GM04503 (cell line): ENCODE measurements around the gene KLC4.
"Not testable (repeated sequence)": the region's sequence is repeated elsewhere in the genome, so short reads cannot be mapped to it uniquely, and the experiment has no call there.

Experiments
- DNase-seq: peaks from one replicate; pipeline ENCODE4 v3.0.0-alpha.2; 2012; ENCODE audit warnings: low read depth

The KLC4 gene

GRCh38 chr6:43070028-43070632 lies 10.7 kb downstream of the KLC4 start:
- no peak for DNase-seq

DNA sequence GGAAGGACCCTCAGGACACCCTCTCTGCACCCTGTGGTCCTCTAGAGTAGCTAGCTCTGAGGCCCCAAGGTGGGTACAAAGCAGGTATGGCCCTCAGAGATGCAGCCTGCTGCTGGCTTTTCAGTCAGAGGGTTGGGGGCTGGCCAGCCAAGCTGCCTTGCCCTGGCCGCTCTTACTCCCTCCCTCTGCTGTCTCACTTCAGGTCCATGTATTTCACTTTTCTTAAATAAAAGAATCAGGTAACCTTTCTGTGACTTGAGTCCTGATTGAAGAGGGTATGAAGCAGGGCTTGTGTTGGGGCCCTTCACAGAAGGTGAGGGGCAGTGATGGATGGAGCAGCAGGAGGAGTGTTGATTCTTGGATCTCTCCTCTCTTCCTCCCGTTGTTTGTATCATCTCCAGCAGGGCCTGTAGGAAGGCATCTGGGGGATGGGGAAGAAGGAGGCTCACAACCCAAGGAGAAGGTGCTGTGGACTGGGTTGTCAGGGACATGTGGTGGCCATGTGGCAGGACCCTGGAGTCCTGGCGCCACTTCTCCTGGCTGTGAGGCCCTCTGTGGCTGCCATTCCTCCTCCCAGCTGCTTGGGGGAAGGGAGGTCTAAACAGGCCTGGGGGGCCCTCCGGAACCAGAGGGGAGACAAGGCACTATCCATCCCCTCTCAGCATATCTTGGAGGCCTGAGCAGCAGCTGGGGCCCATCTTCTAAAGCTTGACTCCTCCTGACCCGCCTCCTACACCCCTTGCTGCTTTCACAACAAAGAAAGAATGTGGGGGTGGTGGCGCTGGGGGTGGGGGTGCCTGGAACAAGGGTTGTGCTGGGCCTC lies 15.6 kb downstream of the KLC4 start:
- DNase-seq, result no peak

DNA sequence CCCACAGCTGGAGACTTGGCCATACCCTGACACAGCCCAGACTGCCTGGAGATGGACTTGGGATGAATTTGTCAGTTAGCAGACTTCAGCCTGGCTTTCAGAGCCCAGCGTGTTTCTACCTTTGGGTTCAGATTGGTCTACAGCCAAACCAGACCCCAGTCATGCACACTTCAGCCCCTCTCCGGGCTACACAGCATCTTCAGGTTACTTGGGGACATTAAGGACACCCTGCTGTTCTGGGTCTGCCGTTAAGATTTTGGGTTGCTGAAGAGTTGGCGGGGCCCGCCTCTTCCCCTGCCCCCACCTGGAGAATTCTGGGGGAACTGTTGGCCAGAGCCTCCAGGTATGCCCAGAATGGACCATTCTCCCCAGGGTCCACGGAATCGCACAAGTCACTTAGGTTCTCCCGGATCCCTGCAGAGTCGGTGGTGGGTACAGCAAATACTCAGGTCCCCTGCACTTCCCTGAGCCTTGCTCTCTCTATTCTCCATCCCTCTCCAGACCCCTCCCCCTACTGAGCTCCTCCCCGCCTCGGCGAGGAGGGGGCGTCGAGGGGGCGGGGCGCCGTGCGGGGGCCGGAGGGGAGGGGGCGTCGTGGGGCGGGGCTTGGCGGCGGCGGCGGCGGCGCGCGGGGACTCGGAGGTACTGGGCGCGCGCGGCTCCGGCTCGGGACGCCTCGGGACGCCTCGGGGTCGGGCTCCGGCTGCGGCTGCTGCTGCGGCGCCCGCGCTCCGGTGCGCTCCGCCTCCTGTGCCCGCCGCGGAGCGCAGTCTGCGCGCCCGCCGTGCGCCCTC lies 16.4 kb downstream of the KLC4 start, which contains the start of gene PTK7:
Gene PTK7 (plus strand): TSS at position 645 of the 794 bp plus-strand sequence. CDS start 175 bp downstream, outside the sequence.
- no peak for DNase-seq

DNA sequence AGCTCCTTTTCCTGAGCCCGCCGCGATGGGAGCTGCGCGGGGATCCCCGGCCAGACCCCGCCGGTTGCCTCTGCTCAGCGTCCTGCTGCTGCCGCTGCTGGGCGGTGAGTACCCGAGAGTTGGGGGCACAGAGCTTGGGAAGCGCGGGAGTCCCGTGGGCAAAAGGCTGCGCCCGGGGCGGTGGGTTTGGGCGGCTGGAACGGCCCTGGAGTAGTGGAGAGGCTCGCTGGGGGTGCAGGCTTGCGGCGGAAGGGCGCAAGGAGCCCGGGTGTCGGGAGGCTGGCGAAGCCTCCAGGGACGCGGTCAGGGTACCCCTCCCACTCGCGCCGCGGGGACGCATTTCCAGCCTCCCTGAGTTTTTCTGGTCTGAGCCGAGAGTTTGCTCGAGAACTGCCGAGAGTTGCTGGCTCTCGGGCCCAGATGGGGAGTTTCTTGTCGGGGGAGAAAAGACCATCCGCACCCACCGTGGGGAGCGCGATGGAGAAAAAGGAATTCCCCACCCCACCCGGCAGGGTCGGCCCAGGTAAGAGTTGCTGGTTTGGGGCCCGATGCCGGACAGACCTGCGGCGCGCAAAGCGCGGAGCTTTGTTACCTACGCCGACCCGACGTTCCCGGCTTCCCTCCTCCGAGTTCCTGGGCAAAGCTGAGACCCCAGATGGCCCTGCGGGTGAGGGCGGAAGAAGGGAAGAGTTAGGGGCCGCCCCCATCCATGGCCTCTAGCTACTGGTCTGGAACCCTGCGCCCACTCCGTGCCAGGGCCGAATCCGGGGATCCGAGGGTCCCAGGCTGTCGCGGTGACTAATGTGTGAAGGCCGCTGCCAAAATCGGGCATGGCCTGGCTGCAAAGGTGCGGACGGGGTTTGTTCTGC lies 17.3 kb downstream of the KLC4 start:
- no peak for DNase-seq

DNA sequence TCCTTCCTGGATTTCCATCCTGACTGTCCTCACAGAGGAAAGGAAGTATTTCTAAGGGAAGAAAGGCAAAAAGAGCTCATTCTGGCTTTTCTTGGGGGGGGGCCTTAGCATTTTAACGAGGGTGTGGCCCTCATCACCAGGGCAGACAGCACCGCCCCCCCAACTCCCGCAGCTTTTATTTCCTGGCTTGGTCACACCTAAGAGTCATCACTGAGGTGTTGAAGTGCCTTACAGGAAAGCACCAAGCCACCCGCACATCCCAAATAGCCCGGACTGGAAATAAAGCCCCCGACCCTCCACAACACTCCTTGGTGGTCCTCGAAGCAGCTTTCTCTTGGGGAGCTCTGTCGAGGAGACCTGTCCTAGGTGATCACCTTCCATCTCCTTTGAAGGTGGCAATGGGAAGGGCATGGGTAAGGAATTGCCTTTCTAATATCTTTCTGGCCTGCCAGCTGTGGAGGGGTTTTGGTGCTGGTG lies 17.9 kb downstream of the KLC4 start:
- no peak for DNase-seq

DNA sequence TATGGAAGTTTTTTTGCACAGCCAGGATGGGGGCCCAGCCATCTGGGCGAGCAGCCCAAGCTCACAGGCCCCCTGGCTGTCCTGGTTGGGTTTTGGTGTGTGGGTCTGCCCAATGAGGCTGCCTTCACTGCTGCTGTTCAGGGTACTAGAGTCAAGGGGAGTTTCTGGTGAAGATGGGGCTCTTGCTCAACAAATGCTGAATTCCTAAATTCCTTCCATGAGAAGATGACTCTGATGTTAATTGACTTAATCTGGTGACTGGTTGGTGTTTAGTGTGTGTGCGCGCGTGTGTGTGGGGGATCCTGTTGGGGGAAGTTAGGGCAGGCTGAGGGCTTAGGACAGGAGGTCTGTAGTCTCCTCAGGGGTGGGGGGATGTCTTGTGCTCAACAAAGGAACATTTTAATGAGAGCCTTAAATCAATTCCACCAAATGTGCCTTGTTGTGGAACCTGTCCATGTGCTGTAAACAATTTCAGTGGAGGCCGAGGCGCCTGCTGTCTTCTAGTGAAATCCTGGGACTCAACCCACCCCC lies 18.6 kb downstream of the KLC4 start:
- DNase-seq, result peak; percentile 77

GRCh38 chr6:43078691-43079090 lies 19.3 kb downstream of the KLC4 start:
- peak; percentile 85 for DNase-seq

GRCh38 chr6:43081043-43081442 lies 21.6 kb downstream of the KLC4 start:
- no peak for DNase-seq

DNA sequence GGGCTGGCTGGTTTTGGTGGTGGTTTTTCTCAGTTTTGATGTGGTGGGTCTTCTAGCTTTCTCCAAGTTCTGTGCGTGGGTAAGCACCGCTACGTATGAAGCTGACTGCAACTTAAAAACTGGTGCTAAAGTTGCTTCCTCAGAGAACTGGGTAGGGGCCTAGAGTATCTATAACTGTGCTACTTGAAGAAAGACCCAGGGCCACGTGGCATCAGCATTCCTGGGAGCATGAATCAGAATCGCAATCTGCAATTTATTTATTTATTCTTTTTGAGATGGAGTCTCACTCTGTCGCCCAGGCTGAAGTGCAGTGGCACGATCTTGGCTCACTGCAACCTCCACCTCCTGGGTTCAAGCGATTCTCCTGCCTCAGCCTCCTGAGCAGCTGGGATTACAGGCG lies 22.5 kb downstream of the KLC4 start:
- not testable (repeated sequence) for DNase-seq

DNA sequence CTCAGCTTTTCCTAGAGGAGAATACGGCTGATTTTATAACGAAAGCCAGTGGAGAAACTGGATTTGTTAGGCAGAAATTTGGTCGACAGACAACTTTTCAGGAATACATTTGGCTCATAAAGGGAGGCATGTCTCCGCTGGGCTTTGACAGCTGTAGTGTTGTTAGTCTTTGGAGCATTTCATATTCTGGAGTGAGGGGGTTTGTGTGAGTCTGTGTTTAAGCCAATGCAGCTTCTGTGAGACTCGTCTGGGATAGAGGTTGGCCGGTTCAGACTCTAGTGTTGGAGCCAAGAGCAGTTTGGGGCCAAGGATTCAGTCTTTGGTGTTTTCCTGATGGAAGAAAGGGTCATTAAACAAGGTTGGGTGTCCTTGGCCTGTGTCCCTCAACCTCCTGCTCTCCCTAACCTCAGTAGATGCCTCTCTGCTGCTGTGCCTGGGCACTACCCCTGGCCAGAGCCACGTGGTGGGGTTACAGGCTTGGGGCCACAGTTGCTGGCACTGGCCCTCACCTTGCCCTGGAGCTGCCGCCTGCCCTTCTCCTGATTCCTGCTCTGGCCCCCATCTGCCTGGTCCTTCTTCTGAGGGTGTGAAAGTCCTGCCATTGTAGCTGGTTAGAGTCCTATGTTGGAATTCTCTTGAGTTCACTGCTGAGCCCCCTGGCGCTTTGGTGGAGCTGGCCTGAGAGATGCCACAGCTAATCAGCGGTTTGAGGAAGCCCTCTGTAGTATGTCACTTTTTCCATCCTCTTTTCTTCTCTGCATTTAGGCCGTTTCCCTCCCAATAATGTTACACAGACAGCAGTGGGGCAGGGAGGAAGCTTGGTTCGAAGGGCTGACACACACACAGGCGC lies 23.6 kb downstream of the KLC4 start:
- DNase-seq, result no peak

- DNase-seq, result no peak
These were observed 26.7 kb downstream of the KLC4 start for GRCh38 chr6:43086022-43086658.

GRCh38 chr6:43088654-43089056 lies 29.2 kb downstream of the KLC4 start:
- DNase-seq, result no peak

DNA sequence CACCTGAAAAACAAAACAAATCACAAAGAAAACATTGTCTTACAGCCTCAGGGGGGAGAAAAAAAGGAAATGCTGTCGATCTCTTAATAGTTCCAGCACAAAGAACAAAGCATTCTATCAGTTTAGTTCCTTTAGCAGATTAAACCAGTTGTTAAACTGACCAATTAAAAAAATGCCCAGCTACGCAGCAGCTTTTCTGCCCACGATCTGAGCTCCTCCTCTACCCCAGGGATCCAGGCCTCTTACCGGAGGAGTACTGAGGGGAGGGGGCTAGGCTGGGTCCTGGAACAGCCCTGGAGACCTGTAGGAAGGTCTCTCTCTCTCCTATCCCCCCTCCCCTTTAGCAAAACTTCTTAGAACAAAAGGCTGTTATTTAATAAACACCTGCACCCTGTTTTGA lies 30.0 kb downstream of the KLC4 start:
- no peak for DNase-seq

DNA sequence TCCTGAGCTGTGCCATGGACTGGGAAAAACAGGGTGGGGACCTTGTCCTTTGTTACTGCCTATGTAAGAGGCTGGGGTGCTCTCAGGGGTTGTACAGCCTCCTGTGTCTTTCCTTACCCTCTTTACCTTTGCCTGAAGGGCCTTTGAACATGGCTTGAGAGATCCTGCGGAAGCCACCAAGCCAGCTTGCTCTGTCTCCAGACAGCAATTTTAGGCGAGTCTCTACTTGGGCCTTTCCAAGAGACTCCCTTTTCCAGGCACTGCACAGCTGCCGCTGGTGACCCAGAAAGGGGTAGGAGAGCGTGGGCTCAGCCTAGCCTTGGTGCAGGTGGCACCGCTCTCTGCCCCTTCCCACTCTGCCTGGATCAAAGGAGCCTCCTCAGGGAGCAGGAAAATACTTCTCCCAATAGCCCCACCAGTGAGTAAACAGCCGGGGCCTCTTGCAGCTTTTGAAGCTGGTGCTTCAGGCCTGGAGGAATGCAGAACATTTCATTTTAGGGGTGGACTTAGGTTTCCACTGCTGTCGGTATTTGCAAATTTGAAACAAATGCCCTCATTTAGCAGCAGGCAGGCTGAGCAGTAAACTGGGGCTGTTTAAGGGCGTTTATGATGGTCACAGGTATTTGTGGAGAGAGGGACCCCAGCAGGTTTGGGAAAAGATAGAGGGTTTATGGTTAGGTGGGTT lies 30.6 kb downstream of the KLC4 start:
- no peak for DNase-seq

DNA sequence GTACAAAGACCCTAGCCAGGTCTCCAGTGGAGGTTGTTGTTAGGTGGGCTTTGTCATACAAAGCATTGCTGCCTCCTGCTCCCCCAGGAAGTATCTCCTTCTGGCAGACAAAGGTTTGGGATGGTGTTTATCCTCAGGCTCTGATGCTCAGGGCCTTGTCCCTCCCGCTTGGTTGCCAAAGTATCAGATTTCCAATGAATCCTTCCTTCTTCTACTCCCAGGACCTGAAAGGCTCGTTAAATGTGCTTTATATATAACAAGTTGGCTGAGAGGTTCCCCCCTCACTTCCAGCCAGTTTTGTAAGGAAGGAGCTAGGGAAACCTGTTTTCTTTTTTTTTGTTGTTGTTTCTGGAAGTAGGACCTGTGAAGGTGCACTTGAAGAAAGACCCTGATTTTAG lies 31.1 kb downstream of the KLC4 start:
- no peak for DNase-seq

- DNase-seq, result no peak
These were observed 31.6 kb downstream of the KLC4 start for GRCh38 chr6:43091020-43091419.

GRCh38 chr6:43091436-43091991 lies 32.1 kb downstream of the KLC4 start:
- no peak for DNase-seq

DNA sequence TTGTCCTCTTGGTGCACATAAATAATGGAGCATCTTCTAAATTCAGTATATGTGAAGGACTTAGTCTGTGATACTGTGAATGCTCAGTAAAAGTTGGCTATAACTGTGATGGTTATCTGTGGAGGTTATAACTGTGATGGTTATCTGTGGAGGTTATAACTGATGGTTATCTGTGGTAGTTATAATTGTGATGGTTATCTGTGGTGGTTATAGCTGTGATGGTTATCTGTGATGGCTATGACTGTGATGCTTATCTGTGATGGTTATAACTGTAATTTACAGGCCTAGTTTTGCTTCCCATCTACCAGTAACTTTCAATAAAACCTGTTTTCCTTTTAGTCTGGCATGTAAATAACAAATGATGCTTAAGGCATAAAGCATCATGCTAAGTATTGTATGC lies 33.2 kb downstream of the KLC4 start:
- no peak for DNase-seq
